Breast epithelium (tissue), 4 donors: ENCODE data around the gene KIF6. TPM values are rescaled to one million over a fixed set of nuclear protein-coding genes. Genes with fewer than 3 reads are reported as not detected.

ENCODE experiments used
- DNase-seq, 2 donors: peaks; one replicate each; pipeline ENCODE4 v3.0.0-alpha.2; 2019; ENCODE audit warnings: low spot score in 2 of 2
- H3K27ac ChIP-seq, 2 donors: fragments of 200-600 bp; sonication (generic) in 1 of 2; one replicate each; pipeline ENCODE4 v1.5.1; 2016 to 2019; ENCODE audit warnings: mild to moderate bottlenecking in 1 of 2
- H3K27me3 ChIP-seq, 2 donors: fragments of 200-600 bp; sonication (generic) in 1 of 2; one replicate each; pipeline versions ENCODE4 v1.5.1 to v1.6.0; 2017 to 2019; ENCODE audit warnings: control low read depth in 1 of 2, mild to moderate bottlenecking in 1 of 2
- H3K36me3 ChIP-seq: fragments of 200-600 bp; one replicate; pipeline ENCODE4 v1.5.1; 2019
- H3K4me1 ChIP-seq, 2 donors: fragments of 200-600 bp; sonication (generic); one replicate each; pipeline ENCODE4 v1.5.1; 2016 to 2019; ENCODE audit warnings: control low read depth in 1 of 2
- H3K4me3 ChIP-seq, 3 donors: fragments of 200-600 bp; sonication (generic); 1 replicate in 2 of 3; 2 replicates in 1 of 3; pipeline ENCODE4 v1.5.1; 2016 to 2019; ENCODE audit warnings: mild to moderate bottlenecking in 3 of 3, moderate library complexity in 2 of 3
- H3K9me3 ChIP-seq, 2 donors: fragments of 200-600 bp; sonication (generic) in 1 of 2; one replicate each; pipeline ENCODE4 v1.5.1; 2016 to 2019; ENCODE audit warnings: control low read depth in 1 of 2
- POLR2A ChIP-seq: fragments of 450-650 bp; IDR thresholded peaks from one replicate; pipeline ENCODE4 v1.6.1; 2016; ENCODE audit warnings: antibody characterized with exemption, mild to moderate bottlenecking, moderate library complexity
- POLR2AphosphoS5 ChIP-seq, 3 donors: sonication (generic); formaldehyde crosslinking; IDR thresholded peaks; one replicate each; pipeline ENCODE4 v1.6.1; 2017; ENCODE audit warnings: antibody characterized with exemption in 3 of 3
- intact Hi-C: fragments of 100-400 bp; cut with DNase I; formaldehyde crosslinking; loops from one replicate; pipeline ENCODE4 v1.15.1; 2023; ENCODE audit warnings: low total_unique reads
- total RNA-seq, 3 donors: library from RNA; depleted of rRNA; stranded (reverse); fragments of >200 nt; gene quantifications; one replicate each; pipeline ENCODE4 v1.1.0, GENCODE V29; 2016
- TF ChIP-seq, protein P1 (sequence below), 3 donors: fragments of 450-650 bp; IDR thresholded peaks; one replicate each; pipeline ENCODE4 v1.5.1; 2016 to 2017; ENCODE audit warnings: antibody characterized with exemption in 3 of 3, mild to moderate bottlenecking in 3 of 3, moderate library complexity in 3 of 3

Gene KIF6
- total RNA-seq, 3 donors from 2014 or later, result under 0.01 to 0.80 (median 0.15) TPM

DNA sequence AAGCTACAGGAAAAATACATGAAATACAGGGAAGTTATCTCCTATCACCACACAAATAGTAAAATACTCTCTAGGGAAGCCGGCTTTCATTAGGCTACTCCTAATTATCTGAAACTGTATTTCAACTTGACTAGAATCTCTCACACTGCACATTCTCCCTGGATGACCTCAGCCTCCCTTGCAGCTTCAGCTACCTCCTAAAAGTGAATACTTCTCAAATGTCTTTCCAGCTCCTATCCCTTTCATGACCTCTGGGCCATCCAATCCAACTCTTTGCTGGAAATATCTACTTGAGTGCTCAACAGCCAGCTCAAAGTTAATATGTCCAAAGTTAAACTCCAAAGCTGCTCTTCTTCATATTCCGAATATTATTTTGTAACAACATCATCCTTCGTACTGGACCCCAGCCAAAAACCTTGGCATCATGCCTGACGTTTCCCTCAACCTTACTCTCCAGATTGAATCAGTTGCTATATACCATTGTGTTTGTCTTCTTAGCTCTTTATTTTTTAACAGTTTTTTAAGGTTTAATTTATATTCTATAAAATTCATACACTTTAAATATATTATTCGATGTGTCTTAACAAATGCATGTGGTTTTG, 29.4 kb upstream of the KIF6 start:
- H3K27ac ChIP-seq, result peak overlapping the region in 1 of 2 donors; percentile 73
- no peak overlapping the region for H3K4me3 ChIP-seq
- DNase-seq, result no peak

DNA sequence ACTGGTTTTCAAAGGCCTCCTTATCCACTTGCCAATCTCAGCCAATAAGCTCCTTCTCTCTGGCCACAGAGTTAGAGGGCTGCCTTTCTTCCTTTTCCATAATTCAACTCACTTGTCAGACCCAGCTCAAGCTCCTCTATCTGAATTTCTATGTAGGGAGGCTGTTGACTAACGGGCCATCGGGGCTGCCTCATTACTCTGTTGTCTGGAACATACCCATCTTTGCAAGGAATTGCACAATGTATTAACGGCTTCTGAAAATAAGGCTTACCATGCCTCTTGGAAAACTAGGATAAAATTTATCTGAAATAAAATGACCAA, 28.5 kb upstream of the KIF6 start:
- peak overlapping the region; percentile 23 to 59 for H3K27ac ChIP-seq

More for the DNA sequence above, 29.4 kb upstream of the KIF6 start:
- TF ChIP-seq POLR2A (no peak), POLR2AphosphoS5 (IDR thresholded peaks at IDR 0.05) (no peak)
- TF ChIP-seq, protein P1, sequence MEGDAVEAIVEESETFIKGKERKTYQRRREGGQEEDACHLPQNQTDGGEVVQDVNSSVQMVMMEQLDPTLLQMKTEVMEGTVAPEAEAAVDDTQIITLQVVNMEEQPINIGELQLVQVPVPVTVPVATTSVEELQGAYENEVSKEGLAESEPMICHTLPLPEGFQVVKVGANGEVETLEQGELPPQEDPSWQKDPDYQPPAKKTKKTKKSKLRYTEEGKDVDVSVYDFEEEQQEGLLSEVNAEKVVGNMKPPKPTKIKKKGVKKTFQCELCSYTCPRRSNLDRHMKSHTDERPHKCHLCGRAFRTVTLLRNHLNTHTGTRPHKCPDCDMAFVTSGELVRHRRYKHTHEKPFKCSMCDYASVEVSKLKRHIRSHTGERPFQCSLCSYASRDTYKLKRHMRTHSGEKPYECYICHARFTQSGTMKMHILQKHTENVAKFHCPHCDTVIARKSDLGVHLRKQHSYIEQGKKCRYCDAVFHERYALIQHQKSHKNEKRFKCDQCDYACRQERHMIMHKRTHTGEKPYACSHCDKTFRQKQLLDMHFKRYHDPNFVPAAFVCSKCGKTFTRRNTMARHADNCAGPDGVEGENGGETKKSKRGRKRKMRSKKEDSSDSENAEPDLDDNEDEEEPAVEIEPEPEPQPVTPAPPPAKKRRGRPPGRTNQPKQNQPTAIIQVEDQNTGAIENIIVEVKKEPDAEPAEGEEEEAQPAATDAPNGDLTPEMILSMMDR (IDR thresholded peaks at IDR 0.05), result no peak
- intact Hi-C loops, result no loop called here
- H3K9me3 ChIP-seq, result no peaks in the 10 kb centered on the region
- no peaks in the 10 kb centered on the region for H3K36me3 ChIP-seq
- H3K4me1 ChIP-seq, result no peaks in the 10 kb centered on the region
- no peaks in the 10 kb centered on the region for H3K27me3 ChIP-seq

DNA sequence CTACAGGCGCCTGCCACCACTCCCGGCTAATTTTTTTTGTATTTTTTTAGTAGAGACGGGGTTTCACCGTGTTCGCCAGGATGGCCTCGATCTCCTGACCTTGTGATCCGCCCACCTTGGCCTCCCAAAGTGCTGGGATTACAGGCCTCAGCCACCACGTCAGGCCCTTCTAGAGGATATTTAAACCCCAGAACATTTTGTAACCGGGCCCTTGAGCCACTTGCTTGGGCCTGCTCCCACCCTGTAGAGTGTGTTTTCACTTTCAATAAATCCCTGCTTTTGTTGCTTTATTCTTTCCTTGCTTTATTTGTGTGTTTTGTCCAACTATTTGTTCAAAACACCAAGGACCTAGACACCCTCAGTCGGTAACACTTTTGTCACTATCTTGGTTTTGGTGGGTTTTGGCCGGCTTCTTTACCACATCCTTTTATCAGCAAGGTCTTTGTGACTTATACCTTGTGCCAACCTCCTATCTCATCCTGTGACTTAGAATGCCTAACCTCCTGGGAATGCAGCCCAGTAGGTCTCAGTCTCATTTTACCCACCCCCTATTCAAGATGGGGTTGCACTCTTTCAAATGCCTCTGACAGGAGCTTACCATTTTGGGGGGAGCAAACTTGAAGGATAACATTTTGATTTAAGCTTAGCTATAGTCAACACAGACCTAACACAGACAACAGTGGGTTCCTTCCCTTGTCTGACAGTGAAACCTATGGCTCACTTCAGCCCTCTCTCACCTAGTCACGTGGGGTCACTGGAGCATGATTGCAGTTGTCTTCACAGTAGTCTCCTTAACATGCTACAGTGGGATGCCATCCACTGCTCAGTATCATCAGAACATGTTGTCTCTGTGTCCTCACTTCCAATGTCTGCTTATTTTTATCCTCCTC, 27.9 kb upstream of the KIF6 start:
- intact Hi-C loops, result no loop called here
- H3K4me3 ChIP-seq, result no peak overlapping the region
- H3K9me3 ChIP-seq, result no peaks in the 10 kb centered on the region
- TF ChIP-seq POLR2A (no peak), POLR2AphosphoS5 (IDR thresholded peaks at IDR 0.05) (no peak)
- TF ChIP-seq, protein P1 (IDR thresholded peaks at IDR 0.05), result no peak
- H3K27ac ChIP-seq, result peak overlapping the region; percentile 23 to 59
- H3K4me1 ChIP-seq, result no peaks in the 10 kb centered on the region
- no peaks in the 10 kb centered on the region for H3K36me3 ChIP-seq
- no peak for DNase-seq
- H3K27me3 ChIP-seq, result no peaks in the 10 kb centered on the region

More for the DNA sequence above, 28.5 kb upstream of the KIF6 start:
- TF ChIP-seq POLR2AphosphoS5 (IDR thresholded peaks at IDR 0.05) (peak in 1 of 3 donors; percentile 20), POLR2A (no peak)
- TF ChIP-seq, protein P1 (IDR thresholded peaks at IDR 0.05), result no peak
- intact Hi-C loops, result no loop called here
- H3K4me3 ChIP-seq, result no peak overlapping the region
- DNase-seq, result no peak
- H3K9me3 ChIP-seq, result no peaks in the 10 kb centered on the region
- H3K27me3 ChIP-seq, result no peaks in the 10 kb centered on the region
- no peaks in the 10 kb centered on the region for H3K36me3 ChIP-seq
- no peaks in the 10 kb centered on the region for H3K4me1 ChIP-seq

DNA sequence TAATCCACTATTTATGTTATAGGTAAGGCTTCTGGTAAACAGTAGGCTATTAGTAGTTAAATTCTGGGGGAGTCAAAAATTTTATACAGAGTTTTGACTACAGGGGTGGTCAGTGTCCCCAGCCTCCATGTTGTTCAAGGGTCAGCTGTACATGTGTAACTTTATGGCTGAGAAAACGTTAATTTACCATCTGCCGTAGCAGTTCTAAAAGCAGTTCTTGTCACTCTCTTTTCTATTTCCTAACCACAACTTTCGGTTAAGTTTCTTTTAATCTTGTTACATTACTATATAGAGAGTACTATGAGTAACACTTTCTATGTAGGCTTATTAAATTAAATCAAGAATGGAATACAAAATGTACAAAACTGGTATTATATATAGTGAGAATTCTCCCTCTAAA, 21.6 kb upstream of the KIF6 start:
- no peaks in the 10 kb centered on the region for H3K36me3 ChIP-seq
- TF ChIP-seq, protein P1 (IDR thresholded peaks at IDR 0.05), result no peak
- TF ChIP-seq POLR2A, result no peak
- TF ChIP-seq POLR2AphosphoS5 (IDR thresholded peaks at IDR 0.05), result no peak
- DNase-seq, result no peak
- H3K9me3 ChIP-seq, result no peaks in the 10 kb centered on the region
- no peaks in the 10 kb centered on the region for H3K4me1 ChIP-seq
- H3K4me3 ChIP-seq, result no peak overlapping the region
- intact Hi-C loops, result no loop called here
- H3K27ac ChIP-seq, result no peak overlapping the region
- no peaks in the 10 kb centered on the region for H3K27me3 ChIP-seq

DNA sequence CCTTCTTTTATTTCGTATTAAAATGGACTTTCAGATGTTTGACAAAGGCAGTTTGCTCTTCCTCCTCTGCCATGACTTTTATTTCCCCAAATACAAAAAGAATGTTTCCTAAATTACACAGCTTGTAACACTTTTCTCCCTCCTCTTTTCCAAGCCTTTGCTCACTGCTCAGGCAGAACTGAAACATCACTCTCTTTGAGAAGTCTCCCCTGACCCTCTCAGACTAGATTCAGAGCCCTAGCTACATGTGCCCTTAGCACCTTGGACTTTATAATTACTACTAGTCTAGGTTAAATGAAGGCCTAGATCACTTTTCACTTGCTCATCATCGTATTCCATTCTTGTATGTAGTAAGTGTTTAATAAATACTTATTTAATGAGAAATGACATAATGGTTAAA, 8.5 kb upstream of the KIF6 start:
- no peak for TF ChIP-seq POLR2A
- TF ChIP-seq, protein P1 (IDR thresholded peaks at IDR 0.05), result no peak
- no peak for TF ChIP-seq POLR2AphosphoS5 (IDR thresholded peaks at IDR 0.05)
- H3K4me3 ChIP-seq, result no peak overlapping the region
- no peak overlapping the region for H3K27ac ChIP-seq
- DNase-seq, result no peak
- intact Hi-C loops, result loop anchor here (5.0 kb wide), 1 partner anchor 129 kb away; no protein-coding TSS in a partner anchor
- H3K36me3 ChIP-seq, result no peaks in the 10 kb centered on the region
- no peaks in the 10 kb centered on the region for H3K9me3 ChIP-seq
- no peaks in the 10 kb centered on the region for H3K27me3 ChIP-seq
- no peaks in the 10 kb centered on the region for H3K4me1 ChIP-seq
